GM19452 (cell line): ENCODE data around the gene FAM76A.
"Not testable (repeated sequence)": the region's sequence is repeated elsewhere in the genome, so short reads cannot be mapped to it uniquely, and the experiment has no call there.

Experiments
- ATAC-seq: cut with Tn5 transposase; IDR thresholded peaks from one replicate; pipeline ENCODE4 v1.9.1; 2021; ENCODE audit not compliant: unreplicated experiment

The FAM76A gene

GRCh38 chr1:27725374-27726172, at the start of gene FAM76A:
Gene FAM76A, plus strand, starts transcription at chr1:27725961. Its CDS starts 120 bp downstream, at chr1:27726081.
- ATAC-seq = peak; percentile 93

GRCh38 chr1:27676410-27676809, 49.4 kb upstream of the FAM76A start:
- ATAC-seq = no peak

GRCh38 chr1:27678747-27679146, 47.0 kb upstream of the FAM76A start:
- ATAC-seq = no peak

GRCh38 chr1:27680225-27680791, 45.5 kb upstream of the FAM76A start:
- ATAC-seq = not testable (repeated sequence)

- ATAC-seq = not testable (repeated sequence)
Observed at GRCh38 chr1:27681580-27681979, 44.2 kb upstream of the FAM76A start.

- no peak for ATAC-seq
Observed at GRCh38 chr1:27682351-27682944, 43.3 kb upstream of the FAM76A start.

GRCh38 chr1:27684176-27684575, 41.6 kb upstream of the FAM76A start:
- no peak for ATAC-seq

- no peak for ATAC-seq
Observed at GRCh38 chr1:27686223-27686990, 39.4 kb upstream of the FAM76A start.

- no peak for ATAC-seq
Observed at GRCh38 chr1:27687906-27688305, 37.9 kb upstream of the FAM76A start.

- ATAC-seq = peak; percentile 80
Observed at GRCh38 chr1:27689423-27690173, 36.2 kb upstream of the FAM76A start.

GRCh38 chr1:27690183-27690582, 35.6 kb upstream of the FAM76A start:
- no peak for ATAC-seq

GRCh38 chr1:27696835-27697234, 28.9 kb upstream of the FAM76A start:
- not testable (repeated sequence) for ATAC-seq

GRCh38 chr1:27704958-27705357, 20.8 kb upstream of the FAM76A start:
- no peak for ATAC-seq

- no peak for ATAC-seq
Observed at GRCh38 chr1:27705545-27705944, 20.2 kb upstream of the FAM76A start.

GRCh38 chr1:27710574-27710973, 15.2 kb upstream of the FAM76A start:
- ATAC-seq = no peak

GRCh38 chr1:27713139-27713725, 12.5 kb upstream of the FAM76A start:
- no peak for ATAC-seq

GRCh38 chr1:27713869-27714513, 11.8 kb upstream of the FAM76A start:
- ATAC-seq = no peak

- ATAC-seq = no peak
Observed at GRCh38 chr1:27716262-27716895, 9.4 kb upstream of the FAM76A start.
